GM21526 (cell line): ENCODE measurements around the gene TRIM72.
"Not testable (repeated sequence)": the region's sequence is repeated elsewhere in the genome, so short reads cannot be mapped to it uniquely, and the experiment has no call there.

Experiments
- ATAC-seq: cut with Tn5 transposase; IDR thresholded peaks from one replicate; pipeline ENCODE4 v1.9.1; 2021; ENCODE audit warnings: moderate library complexity; ENCODE audit not compliant: unreplicated experiment, low FRiP score

Gene TRIM72

DNA sequence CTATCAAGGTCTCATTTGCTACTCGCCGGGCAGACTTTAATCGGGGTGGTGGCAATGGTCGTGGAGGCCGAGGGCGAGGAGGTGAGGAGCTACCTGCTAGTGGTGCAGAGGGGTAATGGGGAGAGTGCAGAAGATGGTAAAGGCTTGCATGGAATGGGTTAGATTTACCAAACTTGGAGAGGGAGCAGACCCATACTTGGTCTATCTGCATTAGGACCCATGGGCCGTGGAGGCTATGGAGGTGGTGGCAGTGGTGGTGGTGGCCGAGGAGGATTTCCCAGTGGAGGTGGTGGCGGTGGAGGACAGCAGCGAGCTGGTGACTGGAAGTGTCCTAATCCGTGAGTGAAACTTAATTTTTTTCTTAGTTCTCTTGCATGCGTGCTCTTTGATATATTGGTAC, 23.9 kb upstream of the TRIM72 start:
- ATAC-seq: no peak

DNA sequence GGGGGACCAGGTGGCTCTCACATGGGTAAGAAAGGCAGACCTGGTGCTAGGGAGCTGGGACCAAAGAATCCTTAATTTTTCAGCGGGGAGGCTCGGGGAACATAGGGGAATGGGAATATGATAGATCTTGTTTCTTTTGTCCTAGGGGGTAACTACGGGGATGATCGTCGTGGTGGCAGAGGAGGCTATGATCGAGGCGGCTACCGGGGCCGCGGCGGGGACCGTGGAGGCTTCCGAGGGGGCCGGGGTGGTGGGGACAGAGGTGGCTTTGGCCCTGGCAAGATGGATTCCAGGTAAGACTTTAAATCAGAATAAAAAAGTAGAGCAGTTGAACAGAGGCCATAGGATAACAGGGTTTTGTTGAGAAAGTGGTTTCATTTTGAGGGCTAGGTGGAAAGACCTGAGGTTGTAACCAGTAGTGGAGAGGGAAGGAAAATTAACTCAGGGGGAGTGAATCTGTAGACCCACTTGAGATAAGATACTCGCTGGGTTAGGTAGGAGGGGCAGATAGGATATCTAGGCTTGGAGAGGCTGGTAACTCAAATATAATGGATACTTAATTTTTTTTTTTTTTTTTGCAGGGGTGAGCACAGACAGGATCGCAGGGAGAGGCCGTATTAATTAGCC, 23.0 kb upstream of the TRIM72 start:
- ATAC-seq: no peak

DNA sequence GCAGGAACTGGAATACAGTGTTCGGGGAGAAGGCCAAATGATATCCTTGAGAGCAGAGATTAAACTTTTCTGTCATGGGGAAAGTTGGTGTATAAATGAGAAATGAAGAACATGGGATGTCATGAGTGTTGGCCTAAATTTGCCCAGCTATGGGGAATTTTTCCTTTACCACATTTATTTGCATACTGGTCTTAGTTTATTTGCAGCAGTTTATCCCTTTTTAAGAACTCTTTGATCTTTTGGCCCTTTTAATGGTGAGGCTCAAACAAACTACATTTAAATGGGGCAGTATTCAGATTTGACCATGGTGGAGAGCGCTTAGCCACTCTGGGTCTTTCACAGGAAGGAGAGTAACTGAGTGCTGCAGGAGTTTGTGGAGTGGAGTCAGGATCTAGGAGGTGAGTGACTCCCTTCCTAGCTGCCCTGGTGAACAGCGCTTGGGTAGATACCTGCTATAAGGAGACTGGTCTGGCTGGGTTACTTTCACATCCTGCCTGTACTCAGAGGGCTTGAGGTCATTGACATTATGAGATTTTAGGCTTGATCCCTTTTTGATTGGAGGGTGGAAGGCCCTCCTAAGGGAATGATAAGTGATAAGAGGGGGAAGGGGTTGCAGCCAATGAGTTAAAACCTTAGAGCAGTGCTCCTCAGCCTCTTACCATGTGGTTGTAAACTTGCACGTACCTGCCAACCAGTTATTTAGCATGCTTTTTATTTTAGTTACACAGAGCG, 22.1 kb upstream of the TRIM72 start:
- no peak for ATAC-seq

DNA sequence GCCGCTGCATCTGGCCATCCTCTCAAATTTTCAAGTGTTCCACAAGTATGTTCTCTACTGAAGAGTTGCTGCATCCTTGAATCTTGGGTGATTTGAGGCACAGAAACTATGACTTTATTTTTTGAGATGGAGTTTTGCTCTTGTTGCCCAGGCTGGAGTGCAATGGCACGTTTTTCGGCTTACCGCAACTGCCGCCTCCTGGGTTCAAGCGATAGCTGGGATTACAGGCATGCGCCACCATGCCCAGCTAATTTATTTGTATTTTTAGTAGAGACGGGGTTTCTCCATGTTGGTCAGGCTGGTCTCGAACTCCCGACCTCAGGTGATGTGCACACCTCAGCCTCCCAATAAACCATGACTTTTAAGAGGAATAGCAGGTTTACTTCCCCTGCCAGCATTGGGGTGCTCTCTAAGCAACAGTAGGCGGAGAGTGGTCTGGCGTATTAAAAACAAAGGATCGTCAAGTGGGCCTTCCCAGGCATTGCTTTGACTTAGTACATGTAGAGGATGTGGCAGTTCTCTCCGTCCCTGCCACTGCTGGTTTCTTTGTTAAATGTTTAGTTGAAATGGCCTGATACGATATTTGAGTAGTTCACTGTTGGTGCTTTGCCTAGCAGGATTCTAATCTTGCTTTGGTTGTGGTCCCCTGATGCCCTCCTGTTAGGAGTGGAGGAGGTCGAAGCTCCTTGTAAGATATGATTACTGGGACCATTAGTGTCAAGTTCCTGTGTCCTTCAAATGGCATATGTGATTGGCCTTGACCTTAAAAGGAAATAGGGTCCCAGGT, 20.9 kb upstream of the TRIM72 start:
- ATAC-seq: no peak

DNA sequence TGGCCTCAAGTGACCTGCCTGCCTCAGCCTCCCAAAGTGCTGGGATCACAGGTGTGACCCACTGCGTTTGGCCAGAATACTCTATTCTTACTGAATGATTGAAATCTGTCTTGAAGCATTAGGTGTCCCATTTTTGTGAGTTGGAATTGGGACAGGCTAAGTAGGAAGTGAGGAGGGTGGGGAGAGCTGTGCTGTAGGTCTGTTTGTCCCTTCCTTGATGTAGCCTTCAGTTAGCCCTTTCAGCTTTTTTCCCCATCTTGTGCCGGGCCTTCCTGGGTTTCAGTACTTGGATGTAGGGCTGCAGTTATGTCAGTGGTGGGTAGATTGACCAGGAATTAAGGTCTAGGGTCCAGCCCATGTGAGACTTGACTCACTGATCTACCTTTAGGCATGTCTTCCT, 20.0 kb upstream of the TRIM72 start:
- no peak for ATAC-seq

DNA sequence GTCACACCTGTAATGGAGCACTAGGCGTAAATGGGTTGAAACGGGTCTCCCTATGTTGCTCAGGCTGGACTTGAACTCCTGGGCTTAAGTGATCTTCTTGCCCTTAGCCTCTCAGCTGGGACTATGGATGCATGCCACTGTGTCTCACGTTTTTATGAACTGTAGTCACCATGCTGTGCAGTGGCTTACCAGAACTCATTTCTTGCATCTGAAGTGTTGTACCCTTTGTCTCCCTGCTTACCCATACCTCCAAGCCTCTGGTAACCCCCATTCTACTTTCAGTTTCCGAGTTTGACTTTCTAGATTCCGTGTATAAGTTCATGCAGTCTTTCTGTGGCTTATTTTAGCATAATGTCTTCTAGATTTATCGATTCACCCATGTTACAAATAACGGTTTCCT, 19.0 kb upstream of the TRIM72 start:
- no peak for ATAC-seq

DNA sequence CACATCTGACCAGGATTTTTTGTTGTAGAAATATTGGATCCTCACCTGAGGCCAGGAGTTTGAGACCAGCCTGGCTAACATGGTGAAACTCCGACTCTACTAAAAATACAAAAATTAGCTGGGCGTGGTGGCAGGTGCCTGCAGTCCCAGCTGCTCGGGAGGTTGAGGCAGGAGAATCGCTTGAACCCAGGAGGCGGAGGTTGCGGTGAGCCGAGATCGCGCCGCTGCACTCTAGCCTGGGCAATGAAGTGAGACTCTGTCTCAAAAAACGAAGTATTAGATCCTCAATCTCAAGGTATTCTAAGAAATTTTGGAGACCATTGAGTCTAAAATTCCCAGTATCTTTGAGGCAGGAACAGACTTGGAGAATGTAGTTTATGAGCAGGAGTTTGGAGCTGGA, 18.1 kb upstream of the TRIM72 start:
- ATAC-seq: not testable (repeated sequence)

DNA sequence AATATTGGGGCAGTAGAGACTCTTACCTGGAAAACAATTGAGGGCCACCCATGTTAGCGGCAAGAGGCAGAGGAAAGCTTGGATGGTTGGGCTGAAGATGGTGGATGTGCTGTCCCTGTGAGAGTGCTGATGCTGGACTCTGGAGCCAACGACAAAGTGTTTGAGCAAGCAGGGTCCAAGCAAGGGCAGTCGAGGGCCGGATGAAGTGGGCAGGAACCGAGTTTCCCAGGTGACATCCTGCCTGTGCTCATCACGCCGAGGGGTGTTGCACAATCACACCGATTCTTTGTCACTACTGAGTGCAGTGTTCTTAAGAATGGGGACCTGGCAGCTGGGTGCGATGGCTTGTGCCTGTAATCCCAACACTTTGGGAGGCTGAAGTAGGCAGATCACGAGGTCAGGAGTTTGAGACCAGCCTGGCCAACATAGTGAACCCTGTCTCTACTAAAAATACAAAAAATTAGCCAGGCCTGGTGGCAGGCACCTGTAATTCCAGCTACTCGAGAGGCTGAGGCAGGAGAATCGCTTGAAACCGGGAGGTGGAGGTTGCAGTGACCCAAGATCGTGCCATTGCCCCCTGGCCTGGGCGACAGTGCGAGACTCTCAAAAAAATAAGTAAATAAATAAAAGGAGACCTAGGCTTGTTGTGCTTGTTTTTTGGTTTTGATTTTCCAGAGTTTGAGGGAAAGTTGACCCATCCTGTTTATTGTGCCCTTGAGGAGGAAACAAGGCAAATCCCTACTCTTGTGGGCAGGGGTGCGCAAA, 17.4 kb upstream of the TRIM72 start:
- ATAC-seq: no peak

DNA sequence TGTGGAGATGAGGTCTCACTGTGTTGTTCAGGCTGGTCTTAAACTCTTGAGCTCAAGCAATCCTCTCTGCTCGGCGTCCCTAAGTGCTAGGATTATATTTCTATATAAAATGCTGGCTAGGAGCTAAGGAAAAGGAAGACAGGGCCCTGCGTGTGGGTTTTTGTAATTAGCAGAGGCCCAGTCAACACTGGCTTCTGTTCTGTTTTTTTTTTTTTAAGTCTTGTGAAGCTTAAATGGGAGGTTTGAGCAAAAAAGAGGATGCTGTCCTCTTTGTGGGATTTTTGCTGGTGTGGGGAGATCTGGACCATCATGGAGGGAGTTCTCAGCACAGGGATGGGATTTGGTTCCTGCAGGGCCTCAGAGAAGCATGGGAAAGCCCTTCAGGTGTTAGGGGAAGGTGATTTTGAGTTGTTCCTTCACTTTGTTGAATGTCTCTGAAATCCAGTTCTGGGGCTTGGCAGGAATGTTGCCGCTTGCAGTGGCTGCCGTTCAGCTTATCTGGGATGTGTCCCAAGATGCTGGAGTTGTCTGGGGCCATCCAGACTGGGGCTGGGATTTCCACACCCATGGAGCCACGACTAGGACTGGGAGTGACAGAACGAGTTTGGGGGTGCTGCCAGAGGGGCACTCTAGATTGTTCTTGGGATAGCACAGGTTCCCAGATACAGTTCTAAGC, 15.6 kb upstream of the TRIM72 start:
- no peak for ATAC-seq

DNA sequence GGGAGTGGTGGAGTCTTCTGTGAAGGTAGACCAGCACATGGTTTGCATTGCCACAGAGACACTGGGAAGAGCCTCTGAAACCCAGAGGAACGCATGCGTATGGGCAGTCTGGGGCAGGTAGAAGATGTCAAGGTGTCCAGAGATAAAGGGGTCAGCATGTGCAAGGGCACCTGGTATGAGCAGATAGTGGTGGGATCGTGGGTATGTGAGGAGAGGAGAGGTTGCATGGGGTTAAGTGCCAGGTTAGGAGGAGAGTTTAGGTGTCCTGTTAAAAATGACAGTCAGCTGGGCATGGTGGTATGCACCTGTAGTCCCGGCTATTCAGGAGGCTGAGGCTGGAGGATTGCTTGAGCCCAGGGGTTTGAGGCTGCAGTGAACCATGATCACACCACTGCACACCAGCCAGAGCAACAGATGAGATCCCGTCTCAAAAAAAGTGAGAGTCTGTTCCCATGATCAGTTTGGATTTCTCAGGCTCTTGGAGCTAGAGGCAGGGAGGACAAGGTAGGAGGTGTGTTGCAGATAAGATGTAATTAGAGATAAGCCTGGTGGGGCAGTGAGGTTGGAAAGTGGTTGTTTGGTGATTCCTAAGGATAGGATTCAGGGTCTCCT, 14.4 kb upstream of the TRIM72 start:
- no peak for ATAC-seq

DNA sequence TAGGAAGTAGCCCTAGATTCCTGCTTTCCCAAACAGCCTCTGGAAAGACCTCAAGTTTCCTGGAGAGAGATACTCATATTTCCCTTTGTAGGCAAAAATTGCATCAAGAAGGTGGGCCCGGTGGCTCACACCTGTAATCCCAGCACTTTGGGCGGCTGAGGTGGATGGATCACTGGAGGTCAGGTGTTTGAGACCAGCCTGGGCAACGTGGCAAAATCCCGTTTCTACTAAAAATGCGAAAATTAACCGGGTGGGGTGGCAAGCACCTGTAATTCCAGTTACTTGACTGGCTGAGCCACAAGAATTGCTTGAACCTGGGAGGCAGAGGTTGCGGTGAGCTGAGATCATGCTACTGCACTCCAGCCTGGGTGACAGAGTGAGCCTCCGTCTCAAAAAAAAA, 13.8 kb upstream of the TRIM72 start:
- ATAC-seq: not testable (repeated sequence)

DNA sequence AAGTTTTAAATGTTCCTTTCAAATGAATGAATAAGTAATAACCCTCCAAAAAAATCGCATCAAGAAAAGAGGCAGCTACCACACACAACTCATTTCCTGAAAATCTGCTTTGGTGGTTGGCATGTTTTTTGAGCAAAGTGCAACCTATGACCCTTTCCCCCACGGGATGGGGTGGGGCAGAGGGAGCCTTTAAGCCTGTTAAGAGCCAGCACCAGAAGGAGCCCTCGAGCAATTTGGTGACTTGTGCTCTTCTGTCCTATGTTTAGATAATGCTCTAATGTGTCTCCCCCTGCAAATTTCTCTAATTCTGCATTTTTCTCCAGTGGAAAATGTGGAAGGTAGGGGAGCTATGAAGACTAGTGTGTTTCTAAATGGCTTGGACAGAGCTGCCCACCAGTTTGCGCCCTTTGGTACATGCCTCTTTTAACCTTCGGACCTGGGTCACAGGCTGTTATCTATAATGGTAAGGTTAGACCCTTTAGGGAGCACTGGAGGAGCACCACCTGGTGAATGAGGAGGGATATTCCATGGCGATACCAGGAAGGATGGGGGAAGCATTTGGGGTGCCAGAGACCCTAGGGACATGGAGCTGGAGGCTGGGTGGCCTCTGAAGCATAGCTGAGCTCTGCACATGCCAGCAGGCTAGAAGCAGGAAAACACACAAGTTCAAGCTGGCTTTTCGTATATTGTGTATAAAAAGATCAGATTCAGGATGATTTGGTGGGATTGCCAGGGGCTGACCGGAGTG, 12.9 kb upstream of the TRIM72 start:
- ATAC-seq: no peak

DNA sequence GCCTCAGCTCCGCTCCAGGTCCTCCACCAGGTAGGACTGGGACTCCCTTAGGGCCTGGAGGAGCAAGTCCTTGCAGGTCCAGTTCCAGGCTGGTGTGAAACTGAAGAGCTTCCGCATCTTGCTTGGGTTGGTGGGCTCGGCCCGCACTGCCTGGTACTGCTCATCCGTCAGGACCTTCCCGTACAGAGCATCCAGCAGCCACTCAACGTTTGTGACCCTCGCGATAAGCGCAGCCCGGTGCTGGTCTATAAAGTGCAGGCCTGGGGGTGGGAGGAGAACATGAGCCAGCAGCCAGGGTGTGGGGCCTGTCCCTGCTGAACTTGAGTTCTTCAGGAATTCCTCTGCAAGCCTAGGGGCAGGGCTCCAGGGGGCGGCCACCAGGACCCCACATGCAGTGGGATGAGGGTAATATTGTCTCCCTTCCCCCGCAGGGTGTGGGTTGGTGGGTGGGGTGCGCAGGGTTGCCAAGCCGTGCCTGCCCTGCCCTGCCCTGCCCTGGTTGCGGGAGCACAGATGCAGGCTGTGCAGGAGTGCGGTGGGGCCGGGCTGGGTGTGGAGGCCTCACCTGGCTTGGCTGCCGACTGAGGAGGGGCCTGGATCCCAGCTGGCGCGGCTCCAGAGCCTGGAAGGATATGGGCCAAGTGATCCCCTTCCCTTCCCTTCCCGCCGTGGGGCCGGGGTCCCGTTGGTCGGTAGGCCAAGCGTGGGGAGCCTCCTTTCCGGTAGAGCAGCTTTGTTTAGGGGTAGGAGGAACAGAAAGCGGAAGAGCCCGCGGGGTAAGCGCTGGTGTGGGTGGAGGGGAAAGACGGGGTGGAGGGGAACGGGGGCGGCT, 12.1 kb upstream of the TRIM72 start:
- ATAC-seq: peak; percentile 46

DNA sequence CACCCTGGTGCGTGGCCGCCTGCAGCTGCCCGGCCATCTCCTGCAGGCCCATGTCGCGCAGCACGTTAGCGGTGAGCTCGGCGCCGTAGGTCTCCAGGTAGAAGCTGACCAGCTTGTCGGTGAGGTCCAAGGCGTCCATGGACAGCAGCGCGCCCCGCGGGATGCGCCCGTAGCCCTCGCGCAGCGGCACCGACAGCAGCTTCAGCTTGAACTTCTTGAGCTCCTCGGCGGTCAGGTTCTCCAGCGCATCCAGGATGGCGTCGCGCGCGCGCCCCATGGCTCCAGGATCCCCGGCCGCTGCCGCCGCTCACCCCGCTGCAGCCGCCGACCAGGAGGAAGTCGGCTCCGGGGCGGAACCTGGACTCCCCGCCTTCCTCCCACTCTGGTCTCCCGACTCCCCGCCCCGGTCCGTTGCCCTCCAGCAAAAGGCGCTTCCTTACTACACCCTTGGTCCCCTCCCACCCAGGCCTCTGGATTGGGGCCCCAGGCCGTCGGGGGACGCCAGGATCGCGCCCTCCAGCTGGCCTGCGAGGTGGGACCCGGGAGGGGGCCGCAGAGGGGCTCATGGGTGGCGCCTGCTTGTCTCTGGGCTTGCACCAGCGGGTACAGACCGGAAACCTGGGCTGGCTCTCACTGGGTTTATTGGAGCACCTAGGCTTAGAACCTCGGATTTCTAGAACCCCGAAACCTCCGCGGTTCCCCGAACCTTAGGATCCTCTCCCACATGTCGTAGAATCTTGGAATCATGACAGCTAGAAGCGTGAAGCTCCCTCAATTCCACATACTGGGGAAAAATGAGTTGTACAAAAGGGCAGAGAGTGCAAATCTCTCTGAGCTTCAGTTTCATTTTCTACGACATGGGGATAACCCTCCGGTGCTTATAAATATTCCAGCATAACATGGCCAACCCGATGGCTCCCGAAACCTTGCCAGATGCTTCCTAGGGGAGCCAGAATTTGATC, 11.2 kb upstream of the TRIM72 start, which contains the start of gene PYCARD:
Gene PYCARD (minus strand): TSS at position 347 of the 962 bp plus-strand sequence. CDS start 70 bp downstream, at position 277.
- peak; percentile 35 for ATAC-seq

DNA sequence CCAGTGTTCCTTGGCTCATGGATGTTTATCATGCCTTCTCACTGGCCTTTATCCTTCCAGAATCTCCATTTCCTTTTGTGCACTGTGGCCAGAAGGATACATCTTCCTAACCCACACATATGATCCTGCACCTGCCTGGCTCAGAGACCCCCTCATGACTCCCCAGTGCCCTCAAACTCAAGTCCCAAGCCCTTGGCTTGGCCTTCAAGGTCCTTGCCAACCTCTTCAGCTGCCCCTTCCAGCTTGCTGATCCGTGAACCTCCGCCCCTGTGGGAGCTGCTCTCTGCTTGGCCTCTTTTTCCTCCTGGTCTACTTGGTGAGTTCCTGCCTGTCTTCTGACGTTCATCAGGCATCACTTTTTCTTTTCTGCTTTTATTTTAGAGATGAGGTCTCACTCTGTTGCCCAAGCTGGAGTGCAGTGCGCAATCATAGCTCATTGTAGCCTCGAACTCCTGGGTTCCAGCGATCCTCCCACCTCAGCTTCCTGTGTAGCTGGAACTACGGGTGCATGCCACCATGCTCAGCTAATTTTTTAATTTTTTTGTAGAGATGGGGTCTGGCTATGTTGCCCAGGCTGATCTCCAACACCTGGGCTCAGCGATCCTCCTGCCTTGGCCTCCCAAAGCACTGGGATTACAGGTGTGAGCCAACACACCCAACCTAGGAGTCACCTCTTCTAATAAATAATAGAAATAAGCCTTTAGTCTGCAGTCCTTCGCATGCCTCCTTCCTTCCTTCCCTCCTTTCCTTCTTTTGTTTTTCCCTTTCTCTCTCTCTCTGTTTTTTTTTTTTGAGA, 8.8 kb upstream of the TRIM72 start:
- no peak for ATAC-seq

DNA sequence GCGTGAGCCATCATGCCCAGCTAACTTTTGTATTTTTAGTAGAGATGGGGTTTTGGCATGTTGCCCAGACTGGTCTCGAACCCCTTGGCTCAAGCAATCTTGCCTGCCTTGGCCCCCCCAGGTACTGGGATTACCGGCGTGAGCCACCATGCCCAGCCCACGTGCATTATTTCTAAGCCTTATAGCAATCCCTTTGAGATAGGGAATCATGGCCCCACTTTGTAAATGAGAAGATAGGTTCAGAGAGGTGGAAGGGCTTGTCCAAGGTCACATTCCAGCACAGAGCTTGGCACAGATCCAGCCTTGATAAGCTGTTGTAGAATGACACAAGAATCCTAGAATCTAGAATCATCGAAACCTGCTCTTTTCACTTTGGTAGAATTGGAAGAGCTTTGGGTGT, 7.1 kb upstream of the TRIM72 start:
- no peak for ATAC-seq
